HepG2 (cell line): ENCODE measurements around the gene NYNRIN. TPM values are rescaled to one million over a fixed set of nuclear protein-coding genes. Genes with fewer than 3 reads are reported as not detected.

Experiments used
- ARID3A ChIP-seq: IDR thresholded peaks from 2 replicates; pipeline ENCODE4 v1.6.1; 2012; ENCODE audit warnings: low read depth, low read length, improper control_type of control experiment
- ATAD3A ChIP-seq: sonication (generic); formaldehyde crosslinking; IDR thresholded peaks from 2 replicates; pipeline ENCODE4 v1.4.0; 2020; ENCODE audit warnings: missing genetic modification reagents
- HNF4G ChIP-seq, 2 experiments: sonication (generic) in 1 of 2; formaldehyde crosslinking in 1 of 2; IDR thresholded peaks; 2 replicates each; pipeline versions ENCODE4 v1.4.0 to v1.6.1; 2011 to 2020; ENCODE audit warnings: borderline replicate concordance in 2 of 2, low read depth in 2 of 2, mild to moderate bottlenecking in 2 of 2, low read length in 1 of 2, missing genetic modification reagents in 1 of 2, moderate library complexity in 1 of 2
- HOXA3 ChIP-seq: sonication (generic); formaldehyde crosslinking; IDR thresholded peaks from 2 replicates; pipeline ENCODE4 v1.5.0; 2020; ENCODE audit warnings: missing genetic modification reagents
- IRF2 ChIP-seq: IDR thresholded peaks from 2 replicates; pipeline ENCODE4 v1.6.1; 2018; ENCODE audit warnings: missing genetic modification reagents, missing compliant biosample characterization
- MEIS1 ChIP-seq: sonication (generic); formaldehyde crosslinking; IDR thresholded peaks from 2 replicates; pipeline ENCODE4 v1.9.0; 2021; ENCODE audit warnings: mild to moderate bottlenecking, missing genetic modification reagents, moderate library complexity, borderline replicate concordance
- MIER2 ChIP-seq: IDR thresholded peaks from 2 replicates; pipeline ENCODE4 v1.6.1; 2016; ENCODE audit warnings: missing biosample characterization, missing genetic modification reagents
- NR2C2 ChIP-seq: sonication (generic); formaldehyde crosslinking; IDR thresholded peaks from 2 replicates; pipeline ENCODE4 v1.4.0; 2020; ENCODE audit warnings: missing genetic modification reagents, mild to moderate bottlenecking, moderate library complexity, borderline replicate concordance
- PAX8 ChIP-seq: sonication (generic); formaldehyde crosslinking; IDR thresholded peaks from 2 replicates; pipeline ENCODE4 v1.8.0; 2022; ENCODE audit warnings: mild to moderate bottlenecking, missing genetic modification reagents, borderline replicate concordance
- PHF20 ChIP-seq: sonication (generic); formaldehyde crosslinking; IDR thresholded peaks from 2 replicates; pipeline ENCODE4 v1.5.0; 2020; ENCODE audit warnings: mild to moderate bottlenecking, missing genetic modification reagents
- SRSF4 ChIP-seq: fragments of 200-400 bp; formaldehyde crosslinking; IDR thresholded peaks from one replicate; pipeline ENCODE4 v1.6.1; 2018; ENCODE audit warnings: mild to moderate bottlenecking, low read depth, low read length, moderate library complexity; ENCODE audit not compliant: poor library complexity, severe bottlenecking
- TMF1 ChIP-seq: sonication (generic); formaldehyde crosslinking; IDR thresholded peaks from 2 replicates; pipeline ENCODE4 v1.8.1; 2022; ENCODE audit warnings: low read depth, missing genetic modification reagents
- ZFP41 ChIP-seq: sonication (generic); formaldehyde crosslinking; IDR thresholded peaks from 2 replicates; pipeline ENCODE4 v1.4.0; 2020; ENCODE audit warnings: mild to moderate bottlenecking, missing genetic modification reagents, borderline replicate concordance
- ZFY ChIP-seq: sonication (generic); formaldehyde crosslinking; IDR thresholded peaks from 2 replicates; pipeline ENCODE4 v1.4.0; 2020; ENCODE audit warnings: missing genetic modification reagents
- ZNF12 ChIP-seq: sonication (generic); formaldehyde crosslinking; IDR thresholded peaks from 2 replicates; pipeline ENCODE4 v1.5.0; 2020; ENCODE audit warnings: missing genetic modification reagents
- ZNF207 ChIP-seq: fragments of 450-650 bp; IDR thresholded peaks from 2 replicates; pipeline ENCODE4 v1.6.1; 2016; ENCODE audit warnings: antibody characterized with exemption, borderline replicate concordance
- ZNF431 ChIP-seq: sonication (generic); formaldehyde crosslinking; IDR thresholded peaks from 2 replicates; pipeline ENCODE4 v1.9.0; 2022; ENCODE audit warnings: missing genetic modification reagents, low read depth, mild to moderate bottlenecking, borderline replicate concordance
- ZNF501 ChIP-seq: sonication (generic); formaldehyde crosslinking; IDR thresholded peaks from 2 replicates; pipeline ENCODE4 v1.5.1; 2020; ENCODE audit warnings: mild to moderate bottlenecking, moderate library complexity, missing genetic modification reagents
- polyA plus RNA-seq, 8 experiments: library from polyadenylated mRNA; depleted of rRNA in 3 of 8; stranded (reverse) in 7 of 8; unstranded in 1 of 8; fragments of >200 nt; fragmentation: Illumina TruSeq in 4 of 8; extraction: Trizol in 4 of 8; gene quantifications; 2 replicates each; pipeline versions ENCODE4 v1.2.1 to v1.2.3, GENCODE V29; 2011 to 2016; ENCODE audit warnings: low read depth in 4 of 8, missing spikeins in 1 of 8, mixed read lengths in 1 of 8; ENCODE audit not compliant: insufficient read depth in 1 of 8
- total RNA-seq, 5 experiments: library from RNA; depleted of rRNA; stranded (reverse); fragments of >200 nt; fragmentation: Illumina TruSeq; extraction: Trizol; gene quantifications; 2 replicates each; pipeline ENCODE4 v1.2.3, GENCODE V29; 2016; ENCODE audit warnings: low read depth in 1 of 5
- TF ChIP-seq, protein P1 (sequence below): sonication (generic); formaldehyde crosslinking; IDR thresholded peaks from 2 replicates; pipeline ENCODE4 v1.4.0; 2020; ENCODE audit warnings: low read depth, mild to moderate bottlenecking, missing genetic modification reagents

NYNRIN gene
- total and polyA plus RNA-seq, 2 of the 13 experiments (the other 11 are each of a cell fraction or from before 2014, with no cell fraction given) = 0.63 to 1.1 TPM

GRCh38 chr14:24442240-24443052, 43.6 kb downstream of the NYNRIN start, which contains the start of gene SDR39U1 (continued):
- TF ChIP-seq NR2C2 (CRISPR knock-in tag) (peak; percentile 100), MEIS1 (no peak; the same call in 1 of the 2 replicates), HNF4G (IDR thresholded peaks at IDR 0.05; ENCODE audit: borderline replicate concordance, low read depth, low read length) (peak; percentile 65), HNF4G (CRISPR knock-in tag; IDR thresholded peaks at IDR 0.05; ENCODE audit: borderline replicate concordance, low read depth) (peak; percentile 72; the same call in 1 of the 2 replicates), PHF20 (CRISPR knock-in tag) (peak; percentile 98), TMF1 (peak; percentile 82), IRF2 (CRISPR knock-in tag) (peak; percentile 95), ARID3A (peak; percentile 80; the same call in 1 of the 2 replicates), SRSF4 (no peak), HOXA3 (CRISPR knock-in tag) (peak; percentile 83), ZFP41 (CRISPR knock-in tag) (peak; percentile 97; the same call in 1 of the 2 replicates), ZNF431 (CRISPR knock-in tag) (0 out of 2 replicates have a peak, but pooled peaks have one; percentile 95), ZNF207 (no peak), ZNF12 (CRISPR knock-in tag) (peak; percentile 17; the same call in 1 of the 2 replicates), ZNF501 (CRISPR knock-in tag) (peak; percentile 100), ZFY (CRISPR knock-in tag) (peak; percentile 93), MIER2 (CRISPR knock-in tag) (peak; percentile 14), PAX8 (CRISPR knock-in tag) (peak; percentile 89; the same call in 1 of the 2 replicates), ATAD3A (CRISPR knock-in tag) (peak; percentile 73)
- TF ChIP-seq, protein P1, sequence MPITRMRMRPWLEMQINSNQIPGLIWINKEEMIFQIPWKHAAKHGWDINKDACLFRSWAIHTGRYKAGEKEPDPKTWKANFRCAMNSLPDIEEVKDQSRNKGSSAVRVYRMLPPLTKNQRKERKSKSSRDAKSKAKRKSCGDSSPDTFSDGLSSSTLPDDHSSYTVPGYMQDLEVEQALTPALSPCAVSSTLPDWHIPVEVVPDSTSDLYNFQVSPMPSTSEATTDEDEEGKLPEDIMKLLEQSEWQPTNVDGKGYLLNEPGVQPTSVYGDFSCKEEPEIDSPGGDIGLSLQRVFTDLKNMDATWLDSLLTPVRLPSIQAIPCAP (CRISPR knock-in tag) = peak; percentile 84
